C4-2B (cell line): Measurements from ENCODE around the gene NOS3.

Experiments used
- H3K27ac ChIP-seq: fragments of 450-650 bp; 2 replicates; pipeline ENCODE4 v1.5.1; 2017
- ZFX ChIP-seq: fragments of 450-650 bp; IDR thresholded peaks from 2 replicates; pipeline ENCODE4 v1.6.1; 2017
- TF ChIP-seq, protein P1 (sequence below): fragments of 450-650 bp; conservative IDR thresholded peaks from 2 replicates; pipeline ENCODE4 v1.5.1; 2017; ENCODE audit warnings: mild to moderate bottlenecking

NOS3 gene

DNA sequence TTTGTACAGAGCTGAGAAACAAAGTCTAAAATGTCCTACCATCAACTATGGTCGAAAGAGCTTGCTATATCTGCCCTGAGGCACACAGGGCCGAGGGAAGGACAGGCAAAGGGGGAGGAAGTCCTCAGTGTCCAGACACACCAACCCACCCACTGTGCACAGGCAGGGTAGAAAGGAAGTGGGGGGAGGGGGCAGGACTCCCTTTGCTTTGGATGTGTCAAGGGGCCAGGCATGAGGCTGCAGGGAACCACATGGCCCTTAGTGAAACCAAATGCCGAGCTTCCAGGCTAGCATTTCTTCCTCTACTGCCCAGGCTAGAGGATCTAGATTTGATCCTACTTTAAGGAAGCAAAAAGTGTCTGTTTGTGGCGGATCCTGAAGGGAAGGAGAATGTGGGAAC is 41.3 kb upstream of the NOS3 start:
- TF ChIP-seq ZFX: no peak
- TF ChIP-seq, protein P1, sequence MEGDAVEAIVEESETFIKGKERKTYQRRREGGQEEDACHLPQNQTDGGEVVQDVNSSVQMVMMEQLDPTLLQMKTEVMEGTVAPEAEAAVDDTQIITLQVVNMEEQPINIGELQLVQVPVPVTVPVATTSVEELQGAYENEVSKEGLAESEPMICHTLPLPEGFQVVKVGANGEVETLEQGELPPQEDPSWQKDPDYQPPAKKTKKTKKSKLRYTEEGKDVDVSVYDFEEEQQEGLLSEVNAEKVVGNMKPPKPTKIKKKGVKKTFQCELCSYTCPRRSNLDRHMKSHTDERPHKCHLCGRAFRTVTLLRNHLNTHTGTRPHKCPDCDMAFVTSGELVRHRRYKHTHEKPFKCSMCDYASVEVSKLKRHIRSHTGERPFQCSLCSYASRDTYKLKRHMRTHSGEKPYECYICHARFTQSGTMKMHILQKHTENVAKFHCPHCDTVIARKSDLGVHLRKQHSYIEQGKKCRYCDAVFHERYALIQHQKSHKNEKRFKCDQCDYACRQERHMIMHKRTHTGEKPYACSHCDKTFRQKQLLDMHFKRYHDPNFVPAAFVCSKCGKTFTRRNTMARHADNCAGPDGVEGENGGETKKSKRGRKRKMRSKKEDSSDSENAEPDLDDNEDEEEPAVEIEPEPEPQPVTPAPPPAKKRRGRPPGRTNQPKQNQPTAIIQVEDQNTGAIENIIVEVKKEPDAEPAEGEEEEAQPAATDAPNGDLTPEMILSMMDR: no peak
- no peak overlapping the region for H3K27ac ChIP-seq

DNA sequence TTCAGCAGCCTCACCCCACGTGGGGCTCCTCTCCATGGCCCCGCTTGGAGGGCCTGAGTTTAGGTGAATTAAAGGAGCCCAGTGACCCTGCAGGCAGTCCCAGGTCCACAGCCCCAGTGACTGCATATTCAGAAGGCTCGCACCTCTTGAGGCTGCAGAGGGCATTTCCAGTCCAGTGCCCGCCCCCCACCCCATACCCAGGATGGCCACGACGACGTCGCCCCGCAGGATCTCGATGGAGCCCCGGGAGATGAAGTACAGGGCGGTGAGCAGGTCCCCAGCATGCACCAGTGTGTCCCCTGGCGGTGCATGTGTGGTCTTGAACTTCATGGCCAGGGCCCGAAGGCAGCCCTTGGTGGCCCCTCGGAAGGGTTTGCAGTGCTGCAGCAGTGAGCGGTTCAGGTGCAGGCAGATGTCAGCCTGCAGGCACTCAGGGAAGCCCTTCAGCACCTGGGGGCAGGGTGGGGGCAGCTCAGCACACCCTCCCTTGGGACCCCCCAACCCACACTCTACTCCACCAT is 40.8 kb upstream of the NOS3 start:
- no peak overlapping the region for H3K27ac ChIP-seq
- TF ChIP-seq ZFX: no peak
- TF ChIP-seq, protein P1: no peak

DNA sequence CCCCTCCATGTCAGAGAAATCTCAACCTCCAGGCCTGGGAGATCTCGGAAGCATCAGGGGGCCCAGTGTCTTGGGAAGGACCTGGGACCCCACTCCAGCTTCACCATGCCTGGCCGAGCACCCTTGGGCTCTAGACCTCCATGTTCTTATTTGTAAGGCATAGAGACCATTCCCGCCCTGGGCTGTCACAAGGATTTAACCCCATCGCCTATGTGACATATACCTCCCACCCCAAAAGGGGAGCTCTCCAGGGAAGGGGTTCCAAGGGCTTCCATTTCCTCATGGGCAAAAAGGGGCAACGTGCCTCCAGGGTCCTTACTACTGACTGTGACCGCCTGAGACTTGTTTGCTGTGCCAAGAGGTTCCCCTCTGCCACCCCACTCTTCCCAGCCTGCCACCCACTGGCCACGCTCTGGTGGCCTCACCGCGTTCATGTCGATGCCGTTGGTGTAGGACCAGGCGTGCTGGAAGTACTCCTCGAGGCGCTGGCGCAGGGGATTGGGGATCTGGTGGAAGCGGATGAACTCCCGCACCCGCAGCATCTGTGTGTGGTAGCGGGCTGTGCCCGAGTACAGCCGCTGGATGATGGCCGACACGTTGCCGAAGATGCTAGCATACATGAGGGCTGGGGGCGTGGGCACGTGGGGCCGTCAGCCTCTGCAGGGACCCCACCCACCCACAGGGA is 40.2 kb upstream of the NOS3 start:
- no peak for TF ChIP-seq ZFX
- TF ChIP-seq, protein P1: no peak

DNA sequence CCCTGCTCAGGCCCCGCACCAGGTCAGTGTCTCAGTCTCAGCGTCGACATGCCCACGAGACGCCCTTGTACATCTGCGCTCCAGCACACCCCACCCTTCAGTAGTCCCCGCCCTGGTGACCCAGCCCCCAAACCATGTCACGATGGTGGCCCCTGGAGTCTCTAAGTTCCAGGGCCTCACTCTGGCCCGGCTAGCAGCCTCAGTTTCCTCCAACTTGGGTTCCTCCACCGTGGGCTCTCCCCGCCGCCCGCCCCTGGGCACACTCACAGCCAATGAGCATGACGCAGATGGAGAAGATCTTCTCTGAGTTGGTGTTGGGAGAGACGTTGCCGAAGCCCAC is 39.7 kb upstream of the NOS3 start:
- TF ChIP-seq, protein P1: no peak
- no peak for TF ChIP-seq ZFX
- H3K27ac ChIP-seq: no peak overlapping the region

More for the DNA sequence above, 40.2 kb upstream of the NOS3 start:
- no peak overlapping the region for H3K27ac ChIP-seq

DNA sequence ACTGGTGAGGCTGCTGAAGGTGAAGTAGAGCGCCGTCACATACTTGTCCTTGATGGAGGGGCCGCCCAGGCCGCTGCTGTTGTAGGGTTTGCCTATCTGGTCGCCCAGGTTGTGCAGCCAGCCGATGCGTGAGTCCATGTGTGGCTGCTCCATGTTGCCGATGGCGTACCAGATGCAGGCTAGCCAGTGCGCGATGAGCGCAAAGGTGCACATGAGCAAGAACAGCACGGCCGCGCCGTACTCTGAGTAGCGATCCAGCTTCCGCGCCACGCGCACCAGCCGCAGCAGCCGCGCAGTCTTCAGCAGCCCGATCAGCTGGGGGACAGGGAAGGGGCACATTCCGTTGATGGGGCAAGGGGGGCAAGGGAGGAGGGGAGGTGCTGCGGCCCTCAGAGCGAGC is 39.3 kb upstream of the NOS3 start:
- TF ChIP-seq, protein P1: no peak
- no peak for TF ChIP-seq ZFX
- H3K27ac ChIP-seq: no peak overlapping the region

DNA sequence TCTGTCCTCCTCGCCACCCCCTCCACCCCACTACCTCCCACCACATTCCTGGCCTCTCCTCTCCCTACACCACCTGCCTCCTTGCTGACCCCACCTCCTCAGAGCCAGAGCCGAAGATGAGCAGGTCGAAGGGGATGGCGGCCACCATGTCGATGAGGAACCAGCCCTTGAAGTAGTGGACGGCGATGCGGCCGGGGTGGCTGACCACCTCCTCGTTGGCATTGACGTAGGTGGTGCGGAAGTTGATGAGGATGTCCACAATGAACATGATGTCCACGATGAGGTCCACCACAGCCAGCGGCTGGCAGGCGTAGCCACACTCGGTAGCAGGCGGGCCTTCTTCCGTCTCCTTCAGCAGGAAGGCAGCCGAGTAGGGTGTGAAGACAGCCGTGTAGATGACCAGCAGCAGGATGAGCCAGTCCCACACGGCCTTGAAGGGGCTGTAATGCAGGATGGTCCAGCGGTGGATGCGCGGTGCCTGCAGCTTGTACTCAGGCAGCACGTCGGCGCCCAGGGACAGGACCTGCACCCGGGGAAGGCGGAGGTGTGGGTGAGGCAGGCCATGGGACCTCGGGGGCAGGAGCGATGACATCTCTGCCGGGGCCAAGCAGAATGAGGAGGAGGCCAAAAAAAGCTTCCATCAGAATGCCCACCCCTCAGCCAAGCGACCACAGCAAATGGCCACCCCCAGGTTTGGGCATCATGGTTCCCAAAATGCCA is 38.3 kb upstream of the NOS3 start:
- TF ChIP-seq ZFX: no peak
- TF ChIP-seq, protein P1: no peak

More for the DNA sequence above, 38.3 kb upstream of the NOS3 start:
- no peak overlapping the region for H3K27ac ChIP-seq
